ENCODE data around the gene AMZ2. TPM values are rescaled to one million over a fixed set of nuclear protein-coding genes. Genes with fewer than 3 reads are reported as not detected.

Gene AMZ2
- total RNA-seq, 1 donor: 20.2 TPM

Other genes starting within 250 kb of the AMZ2 start
- 28.3 TPM for gene KPNA2, start 212.3 kb upstream of the AMZ2 start, total RNA-seq
- gene SLC16A6, start 43.1 kb downstream of the AMZ2 start, total RNA-seq: 0.27 TPM
- 1.1 TPM for gene ARSG, start 43.5 kb downstream of the AMZ2 start, total RNA-seq
- 4.6 TPM for gene WIPI1, start 209.5 kb downstream of the AMZ2 start, total RNA-seq

Data from hematopoietic multipotent progenitor cell (in vitro differentiated cells).